ENCODE results near the gene DPCD.

DNA sequence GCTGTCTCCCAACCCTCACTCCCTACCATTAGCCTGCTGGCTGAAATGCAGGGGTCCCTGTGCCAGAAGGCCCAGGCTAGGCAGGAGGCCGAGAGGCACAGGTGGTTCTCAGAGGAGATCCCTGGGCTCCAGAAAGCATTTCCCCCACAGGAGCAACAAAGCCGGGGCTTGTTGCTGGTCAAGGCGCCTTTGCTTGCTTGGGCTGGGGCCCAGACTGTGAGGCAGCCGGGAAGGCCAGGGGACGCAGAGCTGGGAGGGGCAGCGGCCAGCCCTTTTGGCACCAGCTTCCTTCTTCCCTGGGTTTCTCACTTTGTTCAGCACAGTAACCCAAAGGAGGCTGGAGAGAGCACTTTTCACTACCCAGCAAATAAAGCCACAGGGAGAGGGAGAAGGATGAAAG is 58.2 kb downstream of the DPCD start:
- TF ChIP-seq, protein P1, sequence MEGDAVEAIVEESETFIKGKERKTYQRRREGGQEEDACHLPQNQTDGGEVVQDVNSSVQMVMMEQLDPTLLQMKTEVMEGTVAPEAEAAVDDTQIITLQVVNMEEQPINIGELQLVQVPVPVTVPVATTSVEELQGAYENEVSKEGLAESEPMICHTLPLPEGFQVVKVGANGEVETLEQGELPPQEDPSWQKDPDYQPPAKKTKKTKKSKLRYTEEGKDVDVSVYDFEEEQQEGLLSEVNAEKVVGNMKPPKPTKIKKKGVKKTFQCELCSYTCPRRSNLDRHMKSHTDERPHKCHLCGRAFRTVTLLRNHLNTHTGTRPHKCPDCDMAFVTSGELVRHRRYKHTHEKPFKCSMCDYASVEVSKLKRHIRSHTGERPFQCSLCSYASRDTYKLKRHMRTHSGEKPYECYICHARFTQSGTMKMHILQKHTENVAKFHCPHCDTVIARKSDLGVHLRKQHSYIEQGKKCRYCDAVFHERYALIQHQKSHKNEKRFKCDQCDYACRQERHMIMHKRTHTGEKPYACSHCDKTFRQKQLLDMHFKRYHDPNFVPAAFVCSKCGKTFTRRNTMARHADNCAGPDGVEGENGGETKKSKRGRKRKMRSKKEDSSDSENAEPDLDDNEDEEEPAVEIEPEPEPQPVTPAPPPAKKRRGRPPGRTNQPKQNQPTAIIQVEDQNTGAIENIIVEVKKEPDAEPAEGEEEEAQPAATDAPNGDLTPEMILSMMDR (IDR thresholded peaks at IDR 0.05) = no peak
- TF ChIP-seq POLR2A (IDR thresholded peaks at IDR 0.05) (no peak), POLR2AphosphoS5 (IDR thresholded peaks at IDR 0.05) (no peak)
